HEK293 (cell line): Measurements from ENCODE around the gene FUT4.

Experiments used
- ELK4 ChIP-seq: IDR thresholded peaks from 2 replicates; pipeline ENCODE4 v1.6.1; 2011; ENCODE audit warnings: mild to moderate bottlenecking, low read depth, low read length, borderline replicate concordance
- GFI1B ChIP-seq: fragments of 450-650 bp; formaldehyde crosslinking; IDR thresholded peaks from 2 replicates; pipeline ENCODE4 v1.5.1; 2016; ENCODE audit warnings: missing biosample characterization, missing genetic modification characterization
- INSM2 ChIP-seq: fragments of 450-650 bp; formaldehyde crosslinking; IDR thresholded peaks from 2 replicates; pipeline ENCODE4 v1.5.1; 2016; ENCODE audit warnings: missing biosample characterization, missing genetic modification characterization
- KLF1 ChIP-seq: fragments of 450-650 bp; formaldehyde crosslinking; IDR thresholded peaks from 2 replicates; pipeline ENCODE4 v1.5.1; 2016; ENCODE audit warnings: missing biosample characterization, missing genetic modification characterization
- KLF8 ChIP-seq: fragments of 450-650 bp; formaldehyde crosslinking; IDR thresholded peaks from 2 replicates; pipeline ENCODE4 v1.5.1; 2016; ENCODE audit warnings: missing biosample characterization, missing genetic modification characterization
- PRDM6 ChIP-seq: fragments of 450-650 bp; formaldehyde crosslinking; IDR thresholded peaks from 2 replicates; pipeline ENCODE4 v1.5.1; 2017; ENCODE audit warnings: missing biosample characterization, missing genetic modification characterization
- REPIN1 ChIP-seq: fragments of 450-650 bp; formaldehyde crosslinking; IDR thresholded peaks from 2 replicates; pipeline ENCODE4 v1.5.1; 2017; ENCODE audit warnings: missing biosample characterization, missing genetic modification characterization, low read depth
- SP3 ChIP-seq: fragments of 450-650 bp; formaldehyde crosslinking; IDR thresholded peaks from 2 replicates; pipeline ENCODE4 v1.5.1; 2016; ENCODE audit warnings: missing biosample characterization, missing genetic modification characterization
- SP7 ChIP-seq: fragments of 450-650 bp; formaldehyde crosslinking; IDR thresholded peaks from 2 replicates; pipeline ENCODE4 v1.5.1; 2016; ENCODE audit warnings: missing biosample characterization, missing genetic modification characterization
- YY2 ChIP-seq: fragments of 450-650 bp; formaldehyde crosslinking; IDR thresholded peaks from 2 replicates; pipeline ENCODE4 v1.5.1; 2016; ENCODE audit warnings: missing biosample characterization, missing genetic modification characterization
- ZBTB11 ChIP-seq: fragments of 450-650 bp; formaldehyde crosslinking; conservative IDR thresholded peaks from 2 replicates; pipeline ENCODE4 v1.5.1; 2016; ENCODE audit warnings: low read depth, missing biosample characterization, missing genetic modification characterization
- ZBTB7A ChIP-seq: fragments of 450-650 bp; formaldehyde crosslinking; IDR thresholded peaks from 2 replicates; pipeline ENCODE4 v1.5.1; 2016; ENCODE audit warnings: low read depth, missing biosample characterization, missing genetic modification characterization
- ZBTB8A ChIP-seq: fragments of 450-650 bp; formaldehyde crosslinking; IDR thresholded peaks from 2 replicates; pipeline ENCODE4 v1.5.1; 2016; ENCODE audit warnings: missing biosample characterization, missing genetic modification characterization
- ZNF157 ChIP-seq: fragments of 450-650 bp; formaldehyde crosslinking; IDR thresholded peaks from 2 replicates; pipeline ENCODE4 v1.5.1; 2016; ENCODE audit warnings: missing biosample characterization, missing genetic modification characterization
- ZNF169 ChIP-seq: fragments of 450-650 bp; formaldehyde crosslinking; IDR thresholded peaks from 2 replicates; pipeline ENCODE4 v1.5.1; 2016; ENCODE audit warnings: missing biosample characterization, missing genetic modification characterization
- ZNF175 ChIP-seq: fragments of 450-650 bp; formaldehyde crosslinking; IDR thresholded peaks from 2 replicates; pipeline ENCODE4 v1.5.1; 2016; ENCODE audit warnings: missing biosample characterization, missing genetic modification characterization
- ZNF19 ChIP-seq: fragments of 450-650 bp; formaldehyde crosslinking; IDR thresholded peaks from 2 replicates; pipeline ENCODE4; 2016; ENCODE audit warnings: missing biosample characterization, missing genetic modification characterization, low read depth
- ZNF23 ChIP-seq: fragments of 450-650 bp; formaldehyde crosslinking; IDR thresholded peaks from 2 replicates; pipeline ENCODE4 v1.5.1; 2016; ENCODE audit warnings: missing biosample characterization, missing genetic modification characterization, borderline replicate concordance
- ZNF335 ChIP-seq: fragments of 450-650 bp; formaldehyde crosslinking; conservative IDR thresholded peaks from 2 replicates; pipeline ENCODE4 v1.5.1; 2016; ENCODE audit warnings: missing biosample characterization, missing genetic modification characterization
- ZNF548 ChIP-seq: fragments of 450-650 bp; formaldehyde crosslinking; IDR thresholded peaks from 2 replicates; pipeline ENCODE4 v1.5.1; 2016; ENCODE audit warnings: missing biosample characterization, missing genetic modification characterization
- ZNF558 ChIP-seq: fragments of 450-650 bp; formaldehyde crosslinking; IDR thresholded peaks from 2 replicates; pipeline ENCODE4 v1.5.1; 2016; ENCODE audit warnings: missing biosample characterization, missing genetic modification characterization
- ZNF658 ChIP-seq: fragments of 450-650 bp; formaldehyde crosslinking; IDR thresholded peaks from 2 replicates; pipeline ENCODE4; 2016; ENCODE audit warnings: missing biosample characterization, missing genetic modification characterization
- ZNF670 ChIP-seq: fragments of 450-650 bp; formaldehyde crosslinking; IDR thresholded peaks from 2 replicates; pipeline ENCODE4 v1.5.1; 2016; ENCODE audit warnings: missing biosample characterization, missing genetic modification characterization, low read depth
- ZNF701 ChIP-seq: fragments of 450-650 bp; formaldehyde crosslinking; IDR thresholded peaks from 2 replicates; pipeline ENCODE4 v1.5.1; 2016; ENCODE audit warnings: missing biosample characterization, missing genetic modification characterization
- ZNF704 ChIP-seq: fragments of 450-650 bp; formaldehyde crosslinking; IDR thresholded peaks from 2 replicates; pipeline ENCODE4 v1.5.1; 2016; ENCODE audit warnings: missing biosample characterization, missing genetic modification characterization
- ZNF747 ChIP-seq: fragments of 450-650 bp; formaldehyde crosslinking; IDR thresholded peaks from 2 replicates; pipeline ENCODE4 v1.5.1; 2016; ENCODE audit warnings: missing biosample characterization, missing genetic modification characterization
- ZNF776 ChIP-seq: fragments of 450-650 bp; formaldehyde crosslinking; IDR thresholded peaks from 2 replicates; pipeline ENCODE4 v1.5.0; 2017; ENCODE audit warnings: missing biosample characterization, missing genetic modification characterization, borderline replicate concordance
- ZNF777 ChIP-seq: fragments of 450-650 bp; formaldehyde crosslinking; IDR thresholded peaks from 2 replicates; pipeline ENCODE4 v1.5.1; 2017; ENCODE audit warnings: missing biosample characterization, missing genetic modification characterization, borderline replicate concordance
- ZNF791 ChIP-seq: fragments of 450-650 bp; formaldehyde crosslinking; IDR thresholded peaks from 2 replicates; pipeline ENCODE4 v1.5.1; 2016; ENCODE audit warnings: missing biosample characterization, missing genetic modification characterization
- ZNF830 ChIP-seq: fragments of 450-650 bp; IDR thresholded peaks from 2 replicates; pipeline ENCODE4 v1.5.0; 2018; ENCODE audit warnings: missing biosample characterization, missing genetic modification characterization, low read depth, mild to moderate bottlenecking, moderate library complexity
- TF ChIP-seq, protein P1 (sequence below): fragments of 450-650 bp; formaldehyde crosslinking; IDR thresholded peaks from 2 replicates; pipeline ENCODE4 v1.5.1; 2016; ENCODE audit warnings: missing biosample characterization, missing genetic modification characterization

Gene FUT4

GRCh38 chr11:94543695-94544645, at the start of gene FUT4 (continued):
- TF ChIP-seq ZBTB11 (tag by site-specific recombination) (peak; percentile 92), GFI1B (tag by site-specific recombination) (no peak), ZNF558 (tag by site-specific recombination) (no peak), ZBTB8A (tag by site-specific recombination) (peak; percentile 99), ZNF670 (tag by site-specific recombination) (no peak), KLF1 (tag by site-specific recombination) (peak; percentile 94), ELK4 (peak; percentile 40; the same call in 1 of the 2 replicates), ZNF175 (tag by site-specific recombination) (no peak), ZNF747 (tag by site-specific recombination) (no peak), ZNF704 (tag by site-specific recombination) (no peak), ZNF791 (no peak), PRDM6 (tag by site-specific recombination) (no peak), ZNF658 (tag by site-specific recombination) (no peak), ZNF19 (no peak), ZNF169 (tag by site-specific recombination) (no peak), ZNF777 (peak; percentile 72; the same call in 1 of the 2 replicates), ZNF701 (tag by site-specific recombination) (no peak), ZNF157 (no peak), SP7 (tag by site-specific recombination) (peak; percentile 81), INSM2 (no peak), REPIN1 (tag by site-specific recombination) (no peak), ZNF23 (tag by site-specific recombination) (no peak), ZNF776 (tag by site-specific recombination) (no peak), YY2 (tag by site-specific recombination) (no peak), ZNF548 (tag by site-specific recombination) (no peak), SP3 (tag by site-specific recombination) (peak; percentile 75), ZBTB7A (no peak), ZNF830 (tag by site-specific recombination) (no peak), KLF8 (tag by site-specific recombination) (peak; percentile 92), ZNF335 (tag by site-specific recombination) (peak; percentile 88)
- TF ChIP-seq, protein P1, sequence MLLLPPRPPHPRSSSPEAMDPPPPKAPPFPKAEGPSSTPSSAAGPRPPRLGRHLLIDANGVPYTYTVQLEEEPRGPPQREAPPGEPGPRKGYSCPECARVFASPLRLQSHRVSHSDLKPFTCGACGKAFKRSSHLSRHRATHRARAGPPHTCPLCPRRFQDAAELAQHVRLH (tag by site-specific recombination), result peak; percentile 59; the same call in 1 of the 2 replicates
